Activated CD4-positive, CD25-positive, alpha-beta regulatory T cell treated with anti-CD3 and anti-CD28 coated beads, Interleukin-2, amount 50 U/mL, for 16 hours (primary cell): ENCODE measurements around the gene ACOT12.
"Not testable (repeated sequence)": the region's sequence is repeated elsewhere in the genome, so short reads cannot be mapped to it uniquely, and the experiment has no call there.

ENCODE experiments used
- DNase-seq: peaks from one replicate; pipeline ENCODE4 v3.0.0-alpha.2; 2020; ENCODE audit warnings: low read depth, low spot score

Gene ACOT12

GRCh38 chr5:81338213-81338612, 55.7 kb downstream of the ACOT12 start:
- not testable (repeated sequence) for DNase-seq

GRCh38 chr5:81337803-81338202, 56.1 kb downstream of the ACOT12 start:
- no peak for DNase-seq

GRCh38 chr5:81336556-81336955, 57.4 kb downstream of the ACOT12 start:
- no peak for DNase-seq

GRCh38 chr5:81335946-81336345, 58.0 kb downstream of the ACOT12 start:
- no peak for DNase-seq

GRCh38 chr5:81334304-81335061, 59.5 kb downstream of the ACOT12 start:
- no peak for DNase-seq

- DNase-seq: no peak
Observed at GRCh38 chr5:81326554-81326953, 67.4 kb downstream of the ACOT12 start.

GRCh38 chr5:81317536-81317935, 76.4 kb downstream of the ACOT12 start:
- DNase-seq: no peak

- no peak for DNase-seq
Observed at GRCh38 chr5:81316571-81316970, 77.4 kb downstream of the ACOT12 start.

GRCh38 chr5:81315830-81316229, 78.1 kb downstream of the ACOT12 start:
- DNase-seq: no peak

- DNase-seq: no peak
Observed at GRCh38 chr5:81315336-81315735, 78.6 kb downstream of the ACOT12 start.

- DNase-seq: no peak
Observed at GRCh38 chr5:81314581-81314980, 79.4 kb downstream of the ACOT12 start.

- no peak for DNase-seq
Observed at GRCh38 chr5:81313686-81314085, 80.2 kb downstream of the ACOT12 start.

- DNase-seq: no peak
Observed at GRCh38 chr5:81313278-81313677, 80.7 kb downstream of the ACOT12 start.

- DNase-seq: no peak
Observed at GRCh38 chr5:81310402-81311063, 83.4 kb downstream of the ACOT12 start.

GRCh38 chr5:81308836-81309235, 85.1 kb downstream of the ACOT12 start:
- no peak for DNase-seq

- DNase-seq: no peak
Observed at GRCh38 chr5:81305785-81306184, 88.1 kb downstream of the ACOT12 start.

- DNase-seq: no peak
Observed at GRCh38 chr5:81303563-81303962, 90.4 kb downstream of the ACOT12 start.

- DNase-seq: no peak
Observed at GRCh38 chr5:81302596-81302995, 91.3 kb downstream of the ACOT12 start.

GRCh38 chr5:81301271-81302015, 92.5 kb downstream of the ACOT12 start, which contains the start of gene ZCCHC9:
Gene ZCCHC9, plus strand, starts transcription at chr5:81301587. Its CDS starts 3,171 bp downstream, at chr5:81304758.
- DNase-seq: peak; percentile 85

GRCh38 chr5:81300921-81301270, 93.0 kb downstream of the ACOT12 start:
- DNase-seq: no peak

- DNase-seq: no peak
Observed at GRCh38 chr5:81297531-81297930, 96.4 kb downstream of the ACOT12 start.

GRCh38 chr5:81294021-81294420, 99.9 kb downstream of the ACOT12 start:
- not testable (repeated sequence) for DNase-seq

GRCh38 chr5:81292130-81292529, 101.8 kb downstream of the ACOT12 start:
- DNase-seq: no peak
